WI38 (cell line): Measurements from ENCODE around the gene HMCN2.

ENCODE experiments used
- H3K4me3 ChIP-seq: 2 replicates; pipeline ENCODE4 v1.5.1; 2011; ENCODE audit warnings: low read depth, mild to moderate bottlenecking, control low read depth, low read length
- CTCF ChIP-seq: IDR thresholded peaks from 2 replicates; pipeline ENCODE4 v1.5.1; 2012; ENCODE audit warnings: low read depth, mild to moderate bottlenecking, control low read depth, low read length

The HMCN2 gene

GRCh38 chr9:130225586-130225985, 40.0 kb upstream of the HMCN2 start:
- no peak for TF ChIP-seq CTCF
- H3K4me3 ChIP-seq, result no peak overlapping the region

- no peak for TF ChIP-seq CTCF
- no peak overlapping the region for H3K4me3 ChIP-seq
Observed at GRCh38 chr9:130226112-130226511, 39.4 kb upstream of the HMCN2 start.

- no peak overlapping the region for H3K4me3 ChIP-seq
- no peak for TF ChIP-seq CTCF
Observed at GRCh38 chr9:130227833-130228232, 37.7 kb upstream of the HMCN2 start.

- no peak for TF ChIP-seq CTCF
- no peak overlapping the region for H3K4me3 ChIP-seq
Observed at GRCh38 chr9:130229759-130230158, 35.8 kb upstream of the HMCN2 start.

GRCh38 chr9:130230631-130231030, 34.9 kb upstream of the HMCN2 start:
- no peak overlapping the region for H3K4me3 ChIP-seq
- TF ChIP-seq CTCF, result no peak

GRCh38 chr9:130232899-130233586, 32.5 kb upstream of the HMCN2 start:
- H3K4me3 ChIP-seq, result no peak overlapping the region
- no peak for TF ChIP-seq CTCF

- no peak overlapping the region for H3K4me3 ChIP-seq
- TF ChIP-seq CTCF, result no peak
Observed at GRCh38 chr9:130233587-130233945, 32.0 kb upstream of the HMCN2 start.
